NB4 (cell line): Measurements from ENCODE around the gene HTD2.
"Not testable (repeated sequence)": the region's sequence is repeated elsewhere in the genome, so short reads cannot be mapped to it uniquely, and the experiment has no call there.

Source experiments
- DNase-seq: peaks from one replicate; pipeline ENCODE4 v3.0.0; 2010; ENCODE audit warnings: low read depth
- H3K4me3 ChIP-seq: one replicate; pipeline ENCODE4 v1.5.1; 2011; ENCODE audit warnings: mild to moderate bottlenecking, low read depth, low read length, moderate library complexity
- MAX ChIP-seq: IDR thresholded peaks from 2 replicates; pipeline ENCODE4 v1.6.1; 2011; ENCODE audit warnings: low read depth, low read length
- MYC ChIP-seq: IDR thresholded peaks from 2 replicates; pipeline ENCODE4 v1.6.1; 2011; ENCODE audit warnings: low read depth, low read length
- POLR2A ChIP-seq: IDR thresholded peaks from 2 replicates; pipeline ENCODE4 v1.6.1; 2011; ENCODE audit warnings: mild to moderate bottlenecking; ENCODE audit not compliant: insufficient read length; ENCODE audit errors: extremely low read depth
- TF ChIP-seq, protein P1 (sequence below): IDR thresholded peaks from one replicate; pipeline ENCODE4 v1.5.1; 2012; ENCODE audit warnings: low read depth, low read length

HTD2 gene

GRCh38 chr3:58337190-58337589 lies 30.9 kb downstream of the HTD2 start:
- DNase-seq: no peak
- peak overlapping the region; percentile 81 for H3K4me3 ChIP-seq
- TF ChIP-seq MYC: no peak
- no peak for TF ChIP-seq MAX
- TF ChIP-seq, protein P1, sequence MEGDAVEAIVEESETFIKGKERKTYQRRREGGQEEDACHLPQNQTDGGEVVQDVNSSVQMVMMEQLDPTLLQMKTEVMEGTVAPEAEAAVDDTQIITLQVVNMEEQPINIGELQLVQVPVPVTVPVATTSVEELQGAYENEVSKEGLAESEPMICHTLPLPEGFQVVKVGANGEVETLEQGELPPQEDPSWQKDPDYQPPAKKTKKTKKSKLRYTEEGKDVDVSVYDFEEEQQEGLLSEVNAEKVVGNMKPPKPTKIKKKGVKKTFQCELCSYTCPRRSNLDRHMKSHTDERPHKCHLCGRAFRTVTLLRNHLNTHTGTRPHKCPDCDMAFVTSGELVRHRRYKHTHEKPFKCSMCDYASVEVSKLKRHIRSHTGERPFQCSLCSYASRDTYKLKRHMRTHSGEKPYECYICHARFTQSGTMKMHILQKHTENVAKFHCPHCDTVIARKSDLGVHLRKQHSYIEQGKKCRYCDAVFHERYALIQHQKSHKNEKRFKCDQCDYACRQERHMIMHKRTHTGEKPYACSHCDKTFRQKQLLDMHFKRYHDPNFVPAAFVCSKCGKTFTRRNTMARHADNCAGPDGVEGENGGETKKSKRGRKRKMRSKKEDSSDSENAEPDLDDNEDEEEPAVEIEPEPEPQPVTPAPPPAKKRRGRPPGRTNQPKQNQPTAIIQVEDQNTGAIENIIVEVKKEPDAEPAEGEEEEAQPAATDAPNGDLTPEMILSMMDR: no peak
- no peak for TF ChIP-seq POLR2A

GRCh38 chr3:58339146-58339545 lies 32.8 kb downstream of the HTD2 start:
- H3K4me3 ChIP-seq: peak overlapping the region; percentile 3
- not testable (repeated sequence) for DNase-seq

DNA sequence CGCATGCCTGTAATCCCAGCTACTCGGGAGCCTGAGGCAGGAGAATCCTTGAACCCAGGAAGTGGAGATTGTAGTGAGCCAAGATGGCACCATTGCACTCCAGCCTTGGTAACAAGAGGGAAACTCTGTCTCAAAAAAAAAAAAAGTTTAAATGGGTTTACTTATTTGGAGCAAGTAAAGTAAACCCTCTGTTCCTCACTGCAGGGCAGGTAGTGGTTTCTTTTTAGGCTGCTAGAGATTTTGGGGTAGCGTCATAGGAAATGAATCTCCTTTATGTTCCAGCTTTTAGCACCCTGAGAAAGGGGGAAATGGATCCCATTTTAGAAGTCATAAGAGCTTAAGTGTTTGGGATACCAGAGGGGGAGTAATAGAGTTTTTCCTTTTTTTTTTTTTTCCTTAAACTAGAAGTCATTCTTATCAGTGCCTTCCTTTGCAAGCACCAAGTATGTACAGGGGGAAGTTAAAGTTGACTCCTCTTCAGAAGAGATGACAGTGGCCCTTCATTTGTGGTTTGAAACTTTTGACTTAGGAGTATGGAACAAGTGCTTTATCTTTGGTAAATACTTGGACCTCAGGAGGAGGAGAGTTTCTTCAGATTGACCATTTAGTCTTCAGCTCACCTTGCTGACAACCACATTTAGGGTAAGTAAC lies 34.4 kb downstream of the HTD2 start:
- H3K4me3 ChIP-seq: peak overlapping the region; percentile 21
- no peak for TF ChIP-seq POLR2A
- TF ChIP-seq, protein P1: no peak
- no peak for TF ChIP-seq MYC
- TF ChIP-seq MAX: no peak

DNA sequence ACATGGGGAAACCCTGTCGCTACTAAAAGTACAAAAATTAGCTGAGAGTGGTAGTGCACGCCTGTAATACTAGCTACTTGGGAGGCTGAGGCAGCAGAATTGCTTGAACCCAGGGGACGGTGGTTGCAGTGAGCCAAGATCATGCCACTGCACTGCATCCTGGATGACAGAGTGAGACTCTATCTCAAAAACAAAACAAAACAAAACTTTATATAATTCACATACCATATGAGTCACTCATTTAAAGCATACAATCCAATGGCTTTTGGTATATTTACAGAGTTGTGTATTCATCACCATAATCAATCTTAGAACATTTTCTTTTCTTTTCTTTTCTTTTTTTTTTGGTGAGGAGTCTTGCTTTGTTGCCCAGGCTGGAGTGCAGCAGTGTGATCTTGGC lies 35.1 kb downstream of the HTD2 start:
- H3K4me3 ChIP-seq: peak overlapping the region; percentile 21
- no peak for DNase-seq
- no peak for TF ChIP-seq MAX
- TF ChIP-seq, protein P1: no peak
- TF ChIP-seq MYC: no peak
- TF ChIP-seq POLR2A: no peak

More for the DNA sequence above, 34.4 kb downstream of the HTD2 start:
- DNase-seq: peak; percentile 48

DNA sequence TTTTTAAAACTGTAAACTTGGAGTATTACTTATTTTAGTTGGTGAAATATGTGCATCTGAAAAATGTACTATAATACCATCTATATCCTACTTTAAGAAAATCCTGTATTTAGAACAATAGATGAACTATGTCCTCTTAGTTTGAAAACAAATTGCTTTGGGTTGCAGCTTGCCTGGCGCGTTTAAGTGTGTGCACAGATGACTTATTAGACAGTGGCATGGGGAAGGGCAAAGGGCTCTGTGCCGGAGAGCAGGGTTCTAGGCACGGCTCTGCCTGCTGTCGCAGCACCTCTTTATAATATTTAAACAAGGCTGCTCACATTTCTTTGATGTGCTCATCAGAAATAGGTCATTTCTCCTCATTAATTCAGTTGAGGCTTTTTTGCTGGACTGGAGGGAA lies 36.4 kb downstream of the HTD2 start:
- DNase-seq: no peak
- TF ChIP-seq POLR2A: no peak
- TF ChIP-seq MYC: no peak

DNA sequence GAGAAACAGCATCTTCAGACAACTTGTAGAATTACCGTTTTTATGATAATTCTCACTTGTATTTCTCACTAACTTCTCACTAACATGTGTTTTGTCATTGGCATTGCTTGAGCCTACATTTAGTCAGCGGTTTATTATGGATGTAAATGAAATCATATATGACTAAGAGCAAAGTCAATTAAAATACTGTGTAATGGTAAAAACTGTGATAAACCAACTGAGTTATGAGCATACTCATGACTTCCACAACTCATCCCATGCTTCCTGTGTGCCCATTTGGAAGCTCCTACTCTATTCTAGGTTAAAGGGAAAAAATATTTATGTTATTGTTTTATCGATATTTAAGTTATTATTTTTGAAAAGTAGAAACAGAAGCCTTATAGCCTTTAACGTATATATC lies 39.1 kb downstream of the HTD2 start:
- peak overlapping the region; percentile 17 for H3K4me3 ChIP-seq
- no peak for DNase-seq
- TF ChIP-seq MYC: no peak
- TF ChIP-seq POLR2A: no peak
- no peak for TF ChIP-seq MAX
- TF ChIP-seq, protein P1: no peak

More for the DNA sequence above, 36.4 kb downstream of the HTD2 start:
- peak overlapping the region; percentile 7 for H3K4me3 ChIP-seq

DNA sequence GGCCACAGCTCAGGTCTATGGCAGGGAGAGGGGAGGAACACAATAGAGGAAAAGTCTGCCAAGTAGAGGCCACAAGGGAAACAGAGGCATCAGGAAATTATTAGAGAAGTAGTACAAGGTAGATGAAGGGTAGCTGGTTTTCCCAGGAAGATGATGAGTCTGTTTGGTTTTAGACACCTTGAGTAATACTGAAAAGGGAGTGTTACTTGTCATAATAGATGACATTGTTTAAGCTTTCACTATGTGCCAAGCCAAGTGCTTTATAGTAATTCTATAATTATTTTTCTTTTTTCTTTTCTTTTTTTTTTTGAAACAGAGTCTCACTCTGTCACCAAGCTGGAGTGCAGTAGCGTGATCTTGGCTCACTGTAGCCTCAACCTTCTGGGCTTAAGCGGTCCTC lies 40.0 kb downstream of the HTD2 start:
- DNase-seq: no peak
- no peak overlapping the region for H3K4me3 ChIP-seq
- TF ChIP-seq POLR2A: no peak
- TF ChIP-seq, protein P1: no peak
- no peak for TF ChIP-seq MYC
- TF ChIP-seq MAX: no peak
